ENCODE measurements around the gene APRT. TPM values are rescaled to one million over a fixed set of nuclear protein-coding genes. Genes with fewer than 3 reads are reported as not detected.
"Not testable (repeated sequence)": the region's sequence is repeated elsewhere in the genome, so short reads cannot be mapped to it uniquely, and the experiment has no call there.

Gene APRT
- total RNA-seq, 1 donor from 2014 or later, result 40.9 TPM

DNA sequence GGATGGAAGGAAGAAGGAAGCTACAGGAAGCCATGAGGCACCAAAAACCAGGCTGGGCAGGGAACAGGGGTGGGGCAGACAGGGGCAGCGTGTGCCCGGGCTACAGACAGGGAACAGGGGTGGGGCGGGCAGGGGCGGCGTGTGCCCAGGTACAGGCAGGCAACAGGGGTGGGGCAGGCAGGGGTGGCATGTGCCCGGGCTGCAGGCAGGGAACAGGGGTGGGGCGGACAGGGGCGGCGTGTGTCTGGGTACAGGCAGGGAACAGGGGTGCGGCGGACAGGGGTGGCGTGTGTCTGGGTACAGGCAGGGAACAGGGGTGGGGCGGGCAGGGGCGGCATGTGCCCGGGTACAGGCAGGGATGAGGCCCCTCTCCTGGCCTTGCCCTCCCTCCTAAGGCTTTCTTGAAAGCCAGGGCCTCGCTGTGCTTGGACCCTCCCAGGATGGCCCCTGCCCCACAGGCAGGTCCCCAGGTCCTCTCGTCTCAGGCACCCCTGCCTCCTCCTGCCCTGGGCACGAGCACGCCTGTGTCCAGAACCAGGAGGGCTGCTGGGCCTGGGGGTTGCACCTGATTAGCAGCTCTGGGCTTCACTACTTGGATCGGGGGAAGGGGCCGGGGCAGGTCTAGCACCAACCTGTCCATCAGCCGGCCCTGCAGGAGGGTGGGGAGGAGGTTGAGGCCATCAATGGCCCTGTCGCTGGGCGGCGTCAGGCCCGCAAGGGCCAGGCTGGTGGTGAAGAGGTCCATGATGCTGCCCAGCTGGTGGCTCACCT lies 14.5 kb upstream of the APRT start:
- intact Hi-C loops (cut with micrococcal nuclease), result no loop called here
- DNase-seq (no peak), ATAC-seq (no peak)

DNA sequence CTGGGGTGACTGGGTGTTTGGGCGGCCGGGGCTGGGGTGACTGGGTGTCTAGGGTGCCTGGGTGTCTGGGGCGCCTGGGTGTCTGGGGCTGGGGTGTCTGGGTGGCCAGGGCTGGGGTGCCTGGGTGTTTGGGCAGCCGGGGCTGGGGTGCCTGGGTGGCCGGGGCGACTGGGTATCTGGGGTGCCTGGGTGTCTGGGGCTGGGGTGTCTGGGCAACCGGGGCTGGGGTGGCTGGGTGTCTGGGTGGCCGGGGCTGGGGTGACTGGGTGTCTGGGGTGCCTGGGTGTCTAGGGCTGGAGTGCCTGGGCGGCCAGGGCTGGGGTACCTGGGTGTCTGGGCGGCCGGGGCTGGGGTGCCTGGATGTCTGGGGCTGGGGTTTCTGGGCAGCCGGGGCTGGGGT lies 13.4 kb upstream of the APRT start:
- intact Hi-C loops (cut with micrococcal nuclease), result no loop called here
- no peak for DNase-seq

DNA sequence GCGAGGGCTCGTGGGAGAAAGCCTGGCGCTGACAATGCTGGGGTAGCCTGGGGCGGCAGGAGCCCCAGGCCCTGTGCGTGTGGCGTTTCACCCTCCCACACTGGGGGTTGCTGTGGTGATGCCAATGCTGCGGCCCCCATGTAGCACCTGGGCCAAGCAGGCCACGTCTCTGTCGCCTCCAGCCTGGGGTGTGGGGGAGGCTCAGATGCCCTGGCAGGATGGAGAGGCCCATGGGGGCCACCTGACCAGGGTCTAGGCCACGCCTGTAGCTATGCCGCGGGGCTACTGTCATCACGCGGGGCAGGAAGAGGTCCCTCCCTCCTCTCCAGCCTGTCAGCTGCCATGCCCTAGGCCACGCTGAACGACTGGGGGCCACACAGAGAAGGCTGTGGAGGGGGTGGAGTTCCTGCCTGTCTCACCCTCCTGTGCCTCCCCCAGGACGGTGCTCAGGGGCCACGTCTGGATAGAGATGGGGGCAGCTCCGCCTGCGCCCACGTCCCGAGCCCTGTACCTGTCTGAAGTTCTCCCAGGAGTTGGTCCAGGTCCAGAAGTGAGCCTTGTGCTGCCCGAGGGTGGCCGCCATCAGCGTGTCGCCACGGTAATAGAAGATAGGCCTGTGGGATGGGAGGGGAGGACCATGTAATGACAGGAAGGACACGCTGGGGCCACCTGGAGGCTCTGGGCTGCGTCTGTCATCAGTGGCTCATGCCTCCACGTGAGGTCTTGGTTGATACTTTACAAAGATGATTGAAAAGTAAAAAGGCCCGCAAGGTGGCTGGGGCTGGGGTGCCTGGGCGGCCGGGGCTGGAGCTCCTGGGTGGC lies 12.7 kb upstream of the APRT start:
- no peak for ATAC-seq
- no peak for DNase-seq
- intact Hi-C loops (cut with micrococcal nuclease), result no loop called here

More for the DNA sequence above, 13.4 kb upstream of the APRT start:
- ATAC-seq, result no peak

DNA sequence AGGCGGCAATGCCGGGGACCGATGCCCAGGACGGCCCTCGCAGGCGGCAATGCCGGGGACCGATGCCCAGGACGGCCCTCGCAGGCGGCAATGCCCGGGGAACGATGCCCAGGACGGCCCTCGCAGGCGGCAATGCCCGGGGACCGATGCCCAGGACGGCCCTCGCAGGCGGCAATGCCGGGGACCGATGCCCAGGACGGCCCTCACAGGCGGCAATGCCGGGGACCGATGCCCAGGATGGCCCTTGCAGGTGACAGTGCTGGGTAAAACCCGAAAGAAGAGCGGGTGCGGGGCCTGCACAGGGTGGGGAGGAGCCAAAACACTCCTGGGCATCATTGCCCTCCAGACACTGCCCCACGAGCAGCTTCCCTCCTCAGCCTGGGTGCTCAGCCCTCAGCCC lies 11.9 kb upstream of the APRT start:
- ATAC-seq; intact Hi-C loops (cut with micrococcal nuclease); DNase-seq: not testable (repeated sequence)

DNA sequence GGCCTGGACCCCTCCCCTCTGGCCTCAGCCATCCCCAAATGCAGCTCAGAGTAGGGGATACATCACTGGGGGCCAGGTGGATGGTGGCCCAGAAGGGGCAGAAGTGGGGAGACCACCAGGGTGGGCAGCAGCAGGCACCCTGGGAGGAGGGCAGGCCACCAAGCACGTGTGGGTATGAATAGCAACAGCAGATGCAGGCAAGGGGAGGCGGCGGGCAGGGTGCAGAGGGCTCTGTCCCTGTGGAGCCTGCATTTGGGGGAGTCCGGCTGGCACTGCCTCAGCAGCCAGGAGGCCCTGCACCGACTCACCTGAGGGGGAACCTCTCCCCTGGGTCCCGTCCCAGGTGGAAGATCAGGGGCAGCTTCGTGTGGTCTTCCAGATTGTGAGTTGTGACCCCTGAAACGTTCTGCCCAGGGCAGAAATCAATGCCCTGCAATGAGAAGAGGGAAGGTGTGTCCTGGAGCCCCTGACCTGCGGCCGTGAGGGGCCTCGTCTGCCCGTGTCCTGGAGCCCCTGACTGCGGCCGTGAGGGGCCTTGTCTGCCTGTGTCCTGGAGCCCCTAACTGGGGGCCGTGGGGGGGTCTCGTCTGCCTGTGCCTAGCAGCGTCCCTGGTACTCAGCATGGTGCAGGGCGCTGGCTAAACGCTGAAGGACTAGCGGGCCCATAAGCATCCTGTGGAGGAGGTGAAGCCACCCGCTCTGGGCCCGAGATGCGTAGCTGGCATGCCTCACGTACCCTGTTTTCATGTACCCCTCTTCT lies 10.7 kb upstream of the APRT start:
- no peak for DNase-seq
- ATAC-seq, result no peak
- intact Hi-C loops (cut with micrococcal nuclease), result no loop called here

DNA sequence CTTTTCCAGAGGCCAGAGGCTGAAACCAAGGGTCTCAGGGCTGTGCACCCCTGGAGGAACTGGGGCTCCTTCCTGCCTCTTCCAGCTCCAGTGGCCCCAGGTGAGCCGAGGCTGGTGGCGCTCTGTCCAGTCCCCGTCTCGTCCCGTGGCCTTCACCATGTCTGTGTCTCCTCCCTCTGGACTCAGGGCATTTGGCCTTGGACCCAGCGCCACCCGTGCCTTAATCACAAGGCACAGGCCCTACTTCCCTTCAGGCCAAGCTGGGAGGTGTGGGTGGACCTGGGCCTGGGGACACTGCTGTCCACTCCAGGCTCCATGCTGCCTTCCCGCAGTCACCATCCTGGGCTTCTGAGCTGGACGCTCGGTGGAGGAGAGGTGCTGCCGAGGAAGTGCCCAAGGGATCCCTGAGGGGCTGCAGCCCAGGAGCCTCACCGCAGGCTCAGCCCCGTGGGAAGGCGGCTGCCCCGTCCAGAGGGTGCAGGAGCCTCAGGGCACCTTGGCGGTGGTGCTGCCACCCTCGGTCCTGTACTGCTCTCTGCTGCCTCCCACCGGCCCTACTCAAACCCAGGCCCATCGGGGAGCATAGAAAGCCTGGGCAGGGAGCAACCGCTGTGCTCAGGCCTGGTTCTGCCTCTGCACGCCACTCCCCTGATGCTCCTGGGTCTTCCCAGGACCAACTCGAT lies 9.6 kb upstream of the APRT start:
- DNase-seq (no peak), ATAC-seq (no peak)
- intact Hi-C loops (cut with micrococcal nuclease), result no loop called here

DNA sequence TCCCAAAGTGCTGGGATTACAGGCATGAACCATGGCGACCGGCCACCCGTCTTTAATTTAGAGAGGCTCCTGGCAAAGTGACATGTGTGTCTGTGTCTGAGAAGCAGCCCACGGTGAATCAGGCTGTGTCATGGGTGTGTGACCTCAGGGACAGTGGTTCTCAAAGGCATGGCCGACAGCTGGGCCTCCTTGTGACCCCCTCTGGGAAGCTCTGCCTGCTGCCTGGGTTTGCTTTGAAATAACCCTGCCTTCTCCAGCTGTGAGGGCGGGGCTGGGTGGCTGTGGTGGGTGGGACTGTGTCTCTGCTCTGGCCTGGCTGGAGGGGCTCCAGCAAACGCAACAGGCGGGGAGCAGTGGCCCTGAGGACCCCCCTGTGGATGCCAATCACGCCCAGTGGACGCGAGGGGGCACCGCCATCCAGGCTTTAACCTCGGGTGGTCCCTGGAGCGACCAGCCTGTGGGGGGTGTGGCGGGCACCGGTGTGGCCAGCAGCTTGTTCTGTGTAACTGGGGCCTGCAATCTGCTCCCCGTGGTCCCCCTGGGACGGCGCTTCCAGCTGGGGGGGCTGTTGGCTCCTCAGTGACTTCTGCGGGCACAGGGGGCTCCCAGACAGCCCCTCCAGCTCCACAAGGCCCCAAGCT lies 8.8 kb upstream of the APRT start:
- no peak for ATAC-seq
- intact Hi-C loops (cut with micrococcal nuclease), result no loop called here
- DNase-seq, result no peak

DNA sequence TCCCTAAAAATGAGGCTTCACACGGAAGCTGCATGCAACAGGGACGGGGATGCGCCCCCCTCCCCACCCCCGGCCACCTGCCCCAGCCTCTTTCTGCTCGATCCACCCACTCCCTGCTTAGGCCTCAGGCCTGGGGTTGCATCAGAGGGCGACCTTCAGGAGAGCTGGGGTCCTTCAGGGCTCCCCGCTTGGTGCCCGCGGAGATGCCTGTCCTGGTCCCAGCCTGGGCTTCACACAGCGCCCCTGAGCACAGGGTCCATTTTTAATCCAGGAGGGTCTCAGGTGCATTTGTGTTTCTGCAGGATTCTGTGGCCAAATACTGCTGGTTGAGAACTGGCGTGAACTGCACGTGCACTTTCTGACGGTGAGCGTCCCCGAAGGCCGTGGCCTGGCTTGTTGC lies 7.4 kb upstream of the APRT start:
- no peak for ATAC-seq
- intact Hi-C loops (cut with micrococcal nuclease), result no loop called here
- no peak for DNase-seq

DNA sequence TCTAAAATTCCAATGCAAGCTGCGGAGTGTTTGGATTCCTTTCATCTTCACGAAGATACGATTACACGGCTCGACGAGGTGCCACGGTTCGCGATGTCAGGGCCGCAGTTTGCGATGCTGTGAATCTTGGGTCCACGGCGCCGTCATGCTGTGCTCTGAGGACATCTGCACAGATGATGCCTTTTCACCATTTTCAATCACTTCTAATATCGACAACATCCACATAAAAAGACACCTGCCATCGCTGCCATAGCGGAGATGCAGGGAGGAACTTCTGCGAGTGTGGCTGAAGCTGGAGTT lies 6.8 kb upstream of the APRT start:
- ATAC-seq, result no peak
- no peak for DNase-seq
- intact Hi-C loops (cut with micrococcal nuclease), result no loop called here

DNA sequence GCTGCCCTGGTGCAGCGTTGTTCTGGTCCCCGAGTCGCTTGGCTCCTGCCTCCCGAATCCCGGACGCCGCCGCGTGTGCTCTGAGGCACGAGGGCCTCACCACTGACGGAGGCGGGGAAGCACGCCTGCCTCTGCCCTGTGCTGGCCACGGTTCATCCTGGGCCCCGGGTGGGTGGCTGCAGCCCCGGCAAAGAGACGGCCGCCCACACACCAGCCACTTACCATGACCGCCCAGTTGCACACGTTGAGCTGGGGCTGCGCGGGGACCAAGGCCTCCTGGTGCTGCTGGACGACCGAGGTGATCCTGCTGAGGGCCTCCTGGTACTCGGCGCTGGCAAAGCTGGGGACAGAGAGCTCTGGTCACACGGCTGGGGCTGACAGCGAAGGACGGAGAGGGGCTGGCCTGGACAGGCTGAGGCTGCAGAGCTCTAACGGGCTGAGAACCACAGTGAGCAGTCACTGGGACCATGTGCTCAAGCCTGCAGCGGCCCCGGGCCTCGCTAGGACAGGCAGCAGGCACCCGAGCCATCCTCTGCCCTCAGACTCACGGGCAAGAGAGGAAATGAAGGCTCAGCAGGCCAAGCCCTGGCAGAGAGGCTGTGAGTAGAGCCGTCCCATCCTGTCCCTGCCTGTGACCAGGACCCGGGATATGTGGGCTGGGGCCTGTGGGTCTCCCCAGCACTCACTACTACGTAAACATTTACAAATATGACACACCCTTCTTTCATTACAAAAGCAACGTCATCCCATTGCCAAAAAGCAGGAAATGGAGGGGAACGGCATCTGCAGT lies 6.3 kb upstream of the APRT start:
- DNase-seq (no peak), ATAC-seq (no peak)
- intact Hi-C loops (cut with micrococcal nuclease), result no loop called here

DNA sequence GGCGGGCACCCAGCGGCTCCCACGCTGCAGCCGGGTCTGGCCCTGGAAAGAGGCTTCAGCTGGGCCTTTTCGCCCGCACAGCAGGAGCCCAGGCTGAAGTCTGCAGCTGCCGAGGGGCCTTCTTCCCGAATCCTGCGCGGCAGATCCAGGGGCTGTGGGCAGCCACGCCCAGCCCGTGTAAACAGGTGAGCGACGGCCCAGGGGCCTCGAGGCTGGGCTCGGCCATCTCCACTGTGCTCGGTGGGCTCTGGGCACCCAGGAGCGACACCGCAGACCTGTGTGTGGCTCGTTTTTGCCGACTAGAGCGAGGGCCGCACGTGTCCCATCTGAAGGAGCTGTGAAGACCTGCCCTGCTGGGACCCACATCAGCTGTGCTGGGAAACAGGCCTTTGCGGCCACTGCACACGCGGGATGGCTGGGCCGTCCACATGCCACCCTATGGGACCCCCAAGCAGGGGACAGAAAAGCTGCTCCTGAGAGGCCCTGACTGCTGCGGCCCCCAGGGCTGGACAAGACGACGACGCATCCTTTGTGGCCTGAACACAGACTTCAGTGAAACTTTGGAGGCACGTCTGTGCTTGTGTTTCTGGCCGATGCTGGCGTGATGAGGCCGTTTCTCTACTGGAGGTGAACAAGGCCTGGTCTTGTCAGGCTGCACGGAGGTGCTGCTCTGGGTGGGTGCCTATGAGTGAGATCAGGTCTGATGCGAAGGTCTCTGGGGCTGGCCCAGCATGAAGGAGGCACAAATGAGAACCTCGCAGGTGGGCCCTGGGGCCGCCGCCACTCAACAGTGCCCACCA lies 5.2 kb upstream of the APRT start:
- intact Hi-C loops (cut with micrococcal nuclease), result no loop called here
- ATAC-seq (no peak), DNase-seq (no peak)

DNA sequence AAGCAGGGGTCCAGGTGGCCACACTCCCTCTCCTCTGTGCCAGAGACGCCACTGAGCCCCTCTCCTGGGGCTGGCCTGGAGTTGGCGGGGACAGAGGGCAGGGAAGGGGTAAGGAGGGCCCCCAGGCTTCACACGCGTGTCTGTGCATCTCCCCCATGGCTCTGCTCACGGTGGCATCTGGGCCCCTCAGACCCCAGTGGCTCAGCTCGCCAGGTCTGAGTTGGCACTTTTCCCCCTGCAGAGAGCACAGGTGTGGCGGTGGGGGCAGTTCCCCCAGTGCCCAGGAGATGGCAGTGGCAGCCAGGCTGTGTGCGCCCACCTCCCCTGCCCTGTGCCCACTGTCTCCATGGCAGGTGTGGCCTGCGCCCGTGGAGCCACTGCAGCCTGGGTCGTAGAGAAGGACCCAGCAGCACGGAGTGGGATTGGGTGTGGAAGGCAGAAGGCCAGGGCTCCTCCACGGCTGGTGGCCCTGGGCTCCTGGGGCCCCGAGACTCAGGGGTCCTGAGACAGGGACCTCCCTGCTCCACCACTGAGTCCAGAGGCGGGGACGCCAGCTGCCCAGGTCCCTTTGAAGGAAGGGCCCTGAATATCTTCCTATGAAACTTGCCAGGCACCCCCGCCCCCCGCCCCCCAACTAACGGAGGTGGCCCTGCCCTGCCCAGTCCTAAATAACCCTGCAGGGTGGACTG lies 4.3 kb upstream of the APRT start:
- intact Hi-C loops (cut with micrococcal nuclease), result no loop called here
- DNase-seq (peak; percentile 57), ATAC-seq (no peak)

DNA sequence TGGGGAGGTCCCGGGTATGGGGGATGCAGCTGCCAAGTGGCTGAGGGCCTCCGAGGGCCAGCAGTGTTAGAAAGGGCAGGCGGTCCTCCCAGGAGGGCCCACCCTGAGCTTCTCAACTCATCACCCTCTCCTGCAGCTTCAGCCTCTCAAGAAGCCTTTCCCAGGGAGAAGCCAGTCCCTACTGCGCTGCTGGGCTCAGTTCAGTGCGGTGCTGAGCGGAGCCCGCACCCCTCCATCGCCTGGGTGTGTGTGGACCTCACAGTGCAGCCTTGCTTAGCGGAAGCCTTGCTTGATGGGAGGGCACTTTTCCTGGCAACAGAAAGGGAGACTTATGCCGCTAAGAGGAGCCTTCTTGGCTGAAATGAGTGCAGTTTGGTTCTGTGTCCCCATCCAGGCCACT lies 3.5 kb upstream of the APRT start:
- intact Hi-C loops (cut with micrococcal nuclease), result no loop called here
- DNase-seq (no peak), ATAC-seq (no peak)

DNA sequence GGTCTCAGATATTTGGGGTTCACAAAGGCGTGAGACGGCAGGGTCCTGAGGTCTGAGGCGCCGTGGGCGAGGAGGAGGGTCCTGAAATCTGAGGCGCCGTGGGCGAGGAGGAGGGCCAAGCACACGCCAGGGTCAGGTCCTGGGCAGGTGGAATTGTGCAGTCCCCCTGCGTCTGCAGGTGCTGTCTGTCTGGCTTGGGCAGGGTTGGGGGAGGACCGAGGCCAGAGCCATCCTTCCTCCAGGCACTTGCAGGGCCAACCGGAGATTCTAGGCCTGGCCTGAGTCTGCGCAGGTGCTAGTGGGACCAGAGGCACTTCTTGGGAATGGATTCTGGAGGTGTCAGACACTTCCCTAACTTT lies 2.4 kb upstream of the APRT start:
- intact Hi-C loops (cut with micrococcal nuclease), result no loop called here
- no peak for DNase-seq
- no peak for ATAC-seq

DNA sequence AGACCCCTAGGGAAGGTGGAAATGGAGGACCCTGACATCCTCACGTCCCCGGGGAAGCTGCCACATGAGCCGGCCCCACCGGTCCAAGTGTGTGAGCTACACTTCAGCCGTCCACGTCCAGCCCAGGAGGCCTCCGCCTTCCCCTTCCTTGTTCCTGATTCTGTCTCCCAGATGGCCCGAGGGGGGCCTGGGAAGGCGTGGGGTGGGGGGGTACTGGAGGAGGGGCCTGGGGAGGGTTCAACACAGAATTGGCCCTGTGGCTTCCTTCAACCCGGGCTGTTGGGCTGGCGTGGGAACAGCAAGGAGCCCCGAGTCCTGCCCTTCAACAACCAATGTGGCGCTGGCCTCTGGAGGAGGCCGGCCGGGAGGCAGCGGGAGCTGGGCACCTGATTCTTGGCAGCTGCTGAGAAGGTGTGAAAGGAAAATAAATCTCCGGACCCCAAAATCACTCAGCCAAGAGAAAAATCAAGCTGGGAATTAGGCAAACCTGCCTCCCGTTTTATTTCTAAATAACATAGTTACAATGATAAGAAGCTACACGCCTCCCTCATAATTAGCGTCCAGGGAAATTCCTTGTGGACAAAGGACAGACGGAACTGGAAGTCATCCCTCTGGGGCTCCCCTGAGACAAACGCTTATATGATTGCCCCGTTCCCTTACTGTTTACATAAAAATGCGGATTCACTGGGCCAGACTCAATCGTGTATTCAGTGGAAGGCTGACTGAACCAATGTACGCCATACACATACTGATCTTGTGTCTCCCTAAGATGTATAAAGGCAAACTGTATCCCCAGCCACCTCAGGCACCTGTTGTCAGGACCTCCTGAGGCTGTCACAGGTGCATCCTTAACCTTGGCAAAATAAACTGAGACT lies 1.8 kb upstream of the APRT start:
- DNase-seq, result peak; percentile 49
- intact Hi-C loops (cut with micrococcal nuclease), result no loop called here

More for the DNA sequence above, 1.8 kb upstream of the APRT start:
- no peak for ATAC-seq

Measured in left ventricle myocardium superior (tissue), 1 donor.